Left cardiac atrium (tissue), 4 donors: ENCODE measurements around the gene HGFAC. TPM values are rescaled to one million over a fixed set of nuclear protein-coding genes. Genes with fewer than 3 reads are reported as not detected.
A peak's percentile ranks its signal among the peaks of the same experiment; 100 is the strongest.

Source experiments
- ATAC-seq, 2 donors: fragments of 200-7000 bp; cut with Tn5 transposase; one replicate each; pipeline ENCODE4 v1.9.1; 2020; ENCODE audit warnings: mild to moderate bottlenecking in 2 of 2, moderate library complexity in 2 of 2
- DNase-seq: peaks from one replicate; pipeline ENCODE4 v3.0.0-alpha.2; 2020
- intact Hi-C, 2 donors: fragments of 100-400 bp; cut with DNase I; formaldehyde crosslinking; loops; one replicate each; pipeline versions ENCODE4 v1.14.1 to v1.15.1; 2022 to 2023
- total RNA-seq, 2 donors: library from RNA; stranded (reverse); fragmentation: NEBNext Ultra II Directional; extraction: Animal tissue kit (Norgen Biotek cat#: 25700); gene quantifications; one replicate each; pipeline ENCODE4 v1.2.1, GENCODE V29; 2021
- donor health status: DM: no; HTN: yes; CAD: no.
- donor health status: DM: no; HTN: yes; CAD: no; lungs with severe emphysema.
- donor health status: DM: yes; HTN: yes; CAD: no.
- donor health status: Dilated cardiomyopathy.

The HGFAC gene
- total RNA-seq, 2 donors from 2014 or later = 0.34 to 0.38 TPM

DNA sequence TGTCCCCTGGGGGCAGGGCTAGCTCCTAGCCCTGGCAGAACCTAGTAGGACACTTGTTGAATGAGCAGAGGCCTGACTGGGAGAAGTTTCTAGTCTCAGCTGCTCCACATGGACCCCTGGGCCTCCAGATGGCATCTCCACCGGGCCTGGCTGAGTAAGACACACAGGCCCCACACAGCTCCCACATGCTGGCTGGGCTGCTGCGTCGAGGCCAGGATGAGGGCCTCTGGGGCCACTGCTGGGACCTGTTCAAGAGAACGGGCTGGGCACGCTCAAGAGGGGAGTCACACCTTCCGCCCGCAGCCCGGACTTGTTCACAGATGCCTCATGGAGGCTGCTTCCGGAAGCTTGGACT, 4.2 kb upstream of the HGFAC start:
- intact Hi-C loops = no loop called here
- ATAC-seq = no peak
- DNase-seq = no peak

DNA sequence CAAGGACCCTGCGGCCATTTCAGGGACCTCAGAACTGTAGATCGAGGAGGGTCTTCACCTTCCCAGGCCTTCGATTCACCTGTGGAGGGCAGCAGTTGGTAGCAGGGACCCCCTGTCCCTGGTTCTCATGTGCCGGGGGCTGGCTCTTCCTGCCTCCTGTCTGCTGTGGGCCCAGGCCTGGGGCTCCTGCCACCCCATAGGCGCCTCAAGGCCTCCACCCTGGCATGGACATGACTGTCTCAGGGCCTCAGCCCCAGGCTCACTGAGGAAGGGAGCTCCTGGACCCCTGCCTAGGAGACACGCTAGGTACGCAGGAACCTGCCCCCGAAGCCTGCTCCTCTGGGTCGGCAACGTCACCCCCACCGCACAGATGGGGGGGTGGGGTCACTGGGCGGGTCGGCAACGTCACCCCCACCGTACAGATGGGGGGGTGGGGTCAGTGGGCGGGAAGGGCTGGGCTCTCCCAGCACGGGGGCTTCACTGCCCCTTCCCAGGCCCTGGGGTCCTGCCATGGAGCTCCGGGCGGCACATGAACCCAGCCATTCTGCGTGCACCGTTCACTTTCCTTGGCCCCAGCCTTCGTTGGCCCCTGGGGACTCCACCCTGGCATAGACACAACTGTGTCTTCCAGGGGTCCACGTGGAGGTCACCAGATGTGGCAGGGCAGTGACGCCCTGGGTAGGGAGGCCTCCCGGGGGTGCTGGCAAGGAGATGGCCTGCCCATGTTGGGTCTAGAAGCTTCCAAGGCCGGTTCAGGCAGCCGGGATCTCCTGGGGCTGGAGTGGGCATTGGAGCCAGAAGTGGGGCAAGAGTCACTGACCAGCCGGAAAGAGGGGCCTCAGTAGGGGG, 3.5 kb upstream of the HGFAC start:
- intact Hi-C loops = no loop called here
- ATAC-seq = peak in 1 of 2 donors; percentile 32
- no peak for DNase-seq

DNA sequence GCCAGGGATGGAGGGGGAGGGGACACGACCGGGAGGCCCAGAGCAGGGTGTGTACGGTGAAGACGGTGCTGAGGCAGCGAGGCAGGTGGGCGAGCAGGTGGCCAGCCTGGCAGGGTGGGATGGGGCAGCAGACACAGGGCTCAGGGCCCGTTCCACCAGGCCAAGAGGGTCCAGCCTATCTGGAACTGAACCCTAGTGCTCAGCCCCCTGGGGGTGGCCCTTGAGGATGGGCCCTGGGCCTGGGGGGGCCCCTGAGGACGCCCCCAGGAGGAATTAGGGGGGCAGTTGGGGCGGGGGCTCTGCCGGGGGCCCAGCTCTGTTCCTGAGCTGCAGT, 3.0 kb upstream of the HGFAC start:
- ATAC-seq (no peak), DNase-seq (no peak)
- intact Hi-C loops = no loop called here

DNA sequence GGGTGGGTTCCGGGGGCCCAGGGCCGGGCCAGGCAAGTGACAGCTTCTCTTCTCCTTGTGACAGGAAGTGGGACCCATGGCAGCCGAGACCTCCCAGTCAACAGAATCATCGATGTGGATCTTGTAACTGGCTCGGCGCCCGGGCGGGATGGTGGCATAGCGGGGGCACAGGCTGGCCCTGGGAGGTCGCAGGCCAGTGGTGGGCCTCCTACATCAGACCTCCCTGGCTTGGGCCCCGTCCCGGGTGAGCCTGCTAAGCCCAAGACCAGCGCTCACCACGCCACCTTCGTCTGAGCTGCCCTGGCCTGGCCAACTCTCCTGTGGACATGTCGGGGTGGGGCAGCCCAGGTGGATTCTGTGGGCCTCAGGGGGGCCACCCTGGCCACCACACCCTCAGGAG, 2.4 kb upstream of the HGFAC start:
- intact Hi-C loops = no loop called here
- ATAC-seq (no peak), DNase-seq (peak; percentile 17)

DNA sequence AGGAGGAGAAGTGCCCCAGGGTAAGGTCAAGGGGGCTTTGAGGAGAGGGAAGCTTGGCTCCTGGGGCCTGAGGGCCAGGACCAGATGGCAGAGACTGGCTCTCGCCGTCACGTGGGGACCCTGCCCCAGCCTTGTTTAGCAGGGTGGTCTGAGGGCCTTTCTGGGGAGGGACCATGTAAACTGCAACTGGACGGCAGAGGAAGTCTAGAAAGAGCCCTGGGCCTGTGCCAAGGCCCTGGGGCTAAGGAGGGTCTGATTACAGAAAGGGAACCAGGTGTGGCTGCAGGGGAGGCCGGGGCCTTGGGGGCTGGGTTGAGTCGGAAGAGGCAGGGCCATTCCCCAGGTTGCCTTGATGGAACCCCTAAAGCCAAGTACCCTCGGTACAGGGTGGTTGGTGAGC, 1.8 kb upstream of the HGFAC start:
- DNase-seq = no peak
- intact Hi-C loops = loop anchor here in 1 of 2 donors (2.0 kb wide), 1 partner anchor 93 kb away; no protein-coding TSS in a partner anchor
- ATAC-seq = no peak

DNA sequence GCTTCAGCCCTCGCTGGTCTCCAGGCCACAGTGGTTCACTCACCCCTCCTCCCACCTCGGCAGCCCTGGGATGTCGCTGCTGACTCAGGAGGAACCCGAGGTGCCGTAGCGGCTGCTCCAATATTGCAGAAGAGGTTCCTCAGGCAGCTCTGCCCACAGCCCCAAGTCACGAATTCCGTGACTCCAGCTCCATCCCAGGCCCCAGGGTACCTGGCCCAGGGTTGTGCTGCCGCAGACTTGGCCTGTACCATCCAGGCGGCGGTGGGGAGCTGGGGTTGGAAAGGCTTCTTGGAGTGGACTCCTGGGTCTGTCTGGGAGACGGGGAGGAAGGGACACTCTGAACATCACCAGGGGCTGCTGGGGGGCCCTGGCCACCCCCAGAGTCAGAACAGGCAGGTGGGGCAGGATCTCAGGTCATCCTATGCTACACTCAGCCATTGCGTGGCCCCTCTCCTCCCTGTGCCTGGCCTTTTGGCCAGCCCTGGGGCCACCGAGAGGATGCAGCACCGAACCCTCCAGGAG, 728 bp upstream of the HGFAC start:
- peak; percentile 22 for DNase-seq
- no peak for ATAC-seq
- intact Hi-C loops = loop anchor here in 1 of 2 donors (2.0 kb wide), 1 partner anchor 94 kb away; no protein-coding TSS in a partner anchor

DNA sequence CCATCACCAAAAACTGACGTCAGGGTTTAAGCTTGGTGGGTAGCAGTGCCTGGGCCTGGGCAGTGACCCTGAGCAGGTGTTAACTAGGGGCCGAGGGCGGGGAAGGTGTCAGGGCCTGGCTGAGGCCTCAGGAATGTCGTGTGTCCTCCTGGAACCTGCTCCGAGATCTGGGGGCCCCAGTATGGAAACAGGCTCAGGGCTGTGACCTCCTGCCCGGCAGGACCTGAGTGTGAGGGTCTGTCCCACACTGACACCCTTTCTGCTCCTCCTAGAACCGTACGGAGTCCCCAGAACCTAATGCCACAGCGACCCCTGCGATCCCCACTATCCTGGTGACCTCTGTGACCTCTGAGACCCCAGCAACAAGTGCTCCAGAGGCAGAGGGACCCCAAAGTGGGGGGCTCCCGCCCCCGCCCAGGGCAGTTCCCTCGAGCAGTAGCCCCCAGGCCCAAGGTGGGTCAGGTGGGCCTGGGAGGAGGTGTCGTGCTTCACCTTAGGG, 741 bp downstream of the HGFAC start:
- ATAC-seq (no peak), DNase-seq (peak; percentile 24)
- intact Hi-C loops = loop anchor here in 1 of 2 donors (2.0 kb wide), 1 partner anchor 96 kb away; no protein-coding TSS in a partner anchor

DNA sequence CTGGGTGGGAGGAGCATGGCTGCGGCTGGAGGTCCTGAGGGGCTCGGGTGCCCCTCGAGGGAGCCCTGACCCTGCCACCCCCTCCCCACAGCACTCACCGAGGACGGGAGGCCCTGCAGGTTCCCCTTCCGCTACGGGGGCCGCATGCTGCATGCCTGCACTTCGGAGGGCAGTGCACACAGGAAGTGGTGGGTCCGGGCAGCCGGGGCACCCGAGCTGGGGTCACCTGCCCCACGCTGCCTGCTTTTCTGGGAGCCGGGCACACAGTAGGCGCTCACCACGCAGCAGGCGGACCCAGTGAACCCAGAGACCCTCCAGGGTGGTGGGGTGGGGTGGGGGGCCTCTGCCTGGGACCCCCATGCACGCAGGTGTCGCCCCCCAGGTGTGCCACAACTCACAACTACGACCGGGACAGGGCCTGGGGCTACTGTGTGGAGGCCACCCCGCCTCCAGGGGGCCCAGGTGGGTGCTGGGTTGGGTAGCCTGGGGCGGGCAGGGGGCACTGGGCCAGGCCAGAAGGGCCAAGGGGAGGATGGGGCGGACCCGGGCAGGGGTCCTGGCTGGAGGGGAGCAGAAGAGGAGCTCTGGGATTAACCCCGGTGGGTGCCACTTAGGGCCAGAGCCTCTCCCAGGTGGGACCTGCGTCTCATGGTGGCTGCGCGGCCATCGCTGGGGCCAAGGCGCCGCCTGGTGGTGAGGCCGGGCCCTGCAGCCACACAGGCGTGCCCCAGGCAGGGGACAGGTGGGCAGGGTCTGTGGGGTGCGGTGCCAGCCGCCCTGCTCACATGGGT, 1.4 kb downstream of the HGFAC start:
- intact Hi-C loops = loop anchor here in 1 of 2 donors (2.0 kb wide), 1 partner anchor 96 kb away; no protein-coding TSS in a partner anchor
- ATAC-seq (peak; percentile 61 to 64), DNase-seq (peak; percentile 56)

DNA sequence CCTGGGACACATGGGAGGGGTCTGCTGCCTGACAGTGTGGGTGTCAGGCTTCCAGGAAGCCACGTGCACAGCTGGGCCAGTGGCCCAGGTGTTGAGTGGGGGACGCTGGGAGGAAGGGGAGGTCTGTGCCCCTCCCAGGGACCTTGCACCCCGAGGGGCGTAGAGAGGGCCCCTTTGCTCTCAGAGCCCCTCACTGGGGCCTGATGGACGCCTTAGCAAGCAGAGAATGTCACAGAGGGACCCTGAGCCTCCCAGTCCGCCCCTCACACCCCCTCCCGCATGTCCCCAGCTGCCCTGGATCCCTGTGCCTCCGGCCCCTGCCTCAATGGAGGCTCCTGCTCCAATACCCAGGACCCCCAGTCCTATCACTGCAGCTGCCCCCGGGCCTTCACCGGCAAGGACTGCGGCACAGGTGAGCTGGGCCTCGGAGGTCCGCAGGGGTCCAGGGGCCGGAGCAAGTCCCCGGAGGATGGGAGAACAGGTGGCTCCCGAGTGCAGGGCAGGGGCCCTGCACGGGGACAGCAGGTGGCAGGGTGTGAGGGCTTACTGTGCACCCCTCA, 2.1 kb downstream of the HGFAC start:
- intact Hi-C loops = loop anchor here in 1 of 2 donors (2.0 kb wide), 1 partner anchor 97 kb away; no protein-coding TSS in a partner anchor
- no peak for DNase-seq
- ATAC-seq = no peak

DNA sequence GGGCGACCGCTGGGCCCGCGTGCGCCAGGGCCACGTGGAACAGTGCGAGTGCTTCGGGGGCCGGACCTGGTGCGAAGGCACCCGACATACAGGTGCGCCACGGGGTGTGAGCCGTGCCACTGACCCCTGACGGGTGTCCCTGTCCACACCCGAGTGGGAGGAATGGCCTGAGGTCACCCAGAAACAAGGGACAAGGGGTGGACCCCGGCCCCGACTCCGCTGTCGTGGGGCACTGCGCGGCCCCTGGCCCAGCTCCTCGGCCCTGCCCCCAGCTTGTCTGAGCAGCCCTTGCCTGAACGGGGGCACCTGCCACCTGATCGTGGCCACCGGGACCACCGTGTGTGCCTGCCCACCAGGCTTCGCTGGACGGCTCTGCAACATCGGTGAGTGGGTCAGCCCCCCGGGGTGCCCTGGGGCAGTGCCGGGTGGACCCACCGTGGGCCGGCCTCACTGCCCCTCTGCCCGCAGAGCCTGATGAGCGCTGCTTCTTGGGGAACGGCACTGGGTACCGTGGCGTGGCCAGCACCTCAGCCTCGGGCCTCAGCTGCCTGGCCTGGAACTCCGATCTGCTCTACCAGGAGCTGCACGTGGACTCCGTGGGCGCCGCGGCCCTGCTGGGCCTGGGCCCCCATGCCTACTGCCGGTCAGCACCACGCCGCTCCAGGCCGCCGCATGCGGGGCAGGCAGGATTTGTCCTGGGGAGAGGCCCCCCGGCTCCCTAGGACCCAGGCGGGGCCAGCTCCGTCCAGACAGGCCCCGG, 2.8 kb downstream of the HGFAC start:
- DNase-seq (peak; percentile 22), ATAC-seq (no peak)
- intact Hi-C loops = no loop called here

DNA sequence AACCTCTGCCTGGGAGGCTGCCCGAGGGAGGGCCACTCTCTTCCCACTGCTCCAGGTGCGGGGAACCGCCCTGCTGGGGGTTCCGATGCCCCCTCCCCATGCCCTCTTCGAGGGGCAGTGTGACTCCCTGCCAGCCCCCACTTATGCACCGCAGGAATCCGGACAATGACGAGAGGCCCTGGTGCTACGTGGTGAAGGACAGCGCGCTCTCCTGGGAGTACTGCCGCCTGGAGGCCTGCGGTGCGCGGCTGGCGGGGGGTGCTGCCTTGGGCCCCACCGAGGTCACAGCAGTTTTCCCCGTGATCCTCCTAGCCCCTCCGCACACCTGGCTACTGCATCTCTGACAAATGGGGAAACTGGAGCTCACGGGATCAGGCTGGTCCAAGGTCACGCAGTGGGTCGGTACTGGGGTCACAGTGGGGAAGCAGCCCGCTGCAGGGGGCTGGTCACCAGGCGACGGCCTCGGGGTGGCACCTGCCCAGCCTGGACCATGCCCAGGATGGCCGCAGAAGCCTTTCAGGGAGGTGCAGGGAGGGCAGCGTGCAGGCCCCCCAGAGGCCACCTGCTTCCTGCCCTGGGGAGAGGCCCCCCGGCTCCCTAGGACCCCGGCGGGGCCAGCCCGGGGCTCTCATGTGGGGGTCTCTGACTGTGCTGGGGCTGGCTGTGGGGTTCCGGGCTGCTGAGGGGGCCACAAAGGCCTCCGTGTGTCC, 3.5 kb downstream of the HGFAC start:
- intact Hi-C loops = no loop called here
- no peak for DNase-seq
- ATAC-seq = no peak

DNA sequence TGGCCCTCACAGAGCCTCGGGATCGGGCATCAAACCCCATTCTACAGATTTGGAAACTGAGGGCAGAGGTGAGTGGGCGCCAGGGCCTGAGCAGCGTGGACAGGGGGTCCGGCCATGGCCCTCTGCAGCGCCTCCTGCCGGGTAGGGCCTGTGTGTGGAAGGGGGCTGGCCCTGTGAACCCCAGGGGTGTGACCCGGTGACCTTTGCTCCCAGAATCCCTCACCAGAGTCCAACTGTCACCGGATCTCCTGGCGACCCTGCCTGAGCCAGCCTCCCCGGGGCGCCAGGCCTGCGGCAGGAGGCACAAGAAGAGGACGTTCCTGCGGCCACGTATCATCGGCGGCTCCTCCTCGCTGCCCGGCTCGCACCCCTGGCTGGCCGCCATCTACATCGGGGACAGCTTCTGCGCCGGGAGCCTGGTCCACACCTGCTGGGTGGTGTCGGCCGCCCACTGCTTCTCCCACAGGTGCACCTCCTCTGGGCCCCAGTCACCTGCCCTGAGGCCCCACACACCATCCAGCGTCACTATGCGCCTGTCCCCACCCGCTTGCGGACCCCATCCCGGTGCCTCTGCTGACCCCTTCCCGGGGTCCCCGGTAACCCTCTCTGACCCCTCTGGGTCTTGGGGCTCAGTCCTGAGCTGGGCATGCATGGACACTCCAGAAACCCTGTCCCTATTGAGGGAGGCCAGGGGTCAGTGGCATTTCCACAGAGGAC, 4.2 kb downstream of the HGFAC start:
- intact Hi-C loops = no loop called here
- ATAC-seq (no peak), DNase-seq (no peak)

DNA sequence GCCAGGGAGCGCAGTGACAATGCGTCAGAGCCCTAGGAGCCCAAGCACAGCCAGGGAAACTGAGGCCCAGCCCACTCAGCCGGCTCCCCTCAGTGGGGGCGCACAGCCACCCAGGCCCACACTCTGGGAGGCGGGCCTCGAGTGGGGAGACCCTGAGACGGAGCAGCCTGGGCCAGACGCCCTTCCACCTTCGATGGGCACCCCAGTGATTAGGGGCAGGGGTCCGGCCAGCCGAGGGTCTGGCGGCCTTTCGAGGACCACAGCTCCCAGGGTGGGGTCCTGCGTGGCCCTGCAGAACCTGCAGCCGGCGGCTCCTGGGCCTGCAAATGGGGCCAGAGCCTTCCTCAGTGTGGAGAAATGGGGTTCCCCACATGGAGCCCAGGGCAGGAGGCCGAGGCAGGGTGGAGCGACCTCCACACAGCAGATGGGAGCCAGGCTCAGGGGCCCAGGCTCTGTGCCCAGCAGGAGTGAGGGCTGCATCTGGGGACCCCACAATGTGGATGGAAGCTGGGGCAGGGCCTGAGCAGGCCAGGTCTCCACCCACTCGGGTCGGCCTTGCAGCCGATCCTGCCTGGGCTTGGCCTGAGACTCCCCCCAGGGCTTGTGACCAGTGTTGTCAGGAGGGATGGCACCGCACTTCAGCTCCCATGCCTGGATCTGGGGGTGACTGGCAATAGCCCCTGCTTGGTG, 5.0 kb downstream of the HGFAC start:
- intact Hi-C loops = no loop called here
- ATAC-seq (no peak), DNase-seq (no peak)

DNA sequence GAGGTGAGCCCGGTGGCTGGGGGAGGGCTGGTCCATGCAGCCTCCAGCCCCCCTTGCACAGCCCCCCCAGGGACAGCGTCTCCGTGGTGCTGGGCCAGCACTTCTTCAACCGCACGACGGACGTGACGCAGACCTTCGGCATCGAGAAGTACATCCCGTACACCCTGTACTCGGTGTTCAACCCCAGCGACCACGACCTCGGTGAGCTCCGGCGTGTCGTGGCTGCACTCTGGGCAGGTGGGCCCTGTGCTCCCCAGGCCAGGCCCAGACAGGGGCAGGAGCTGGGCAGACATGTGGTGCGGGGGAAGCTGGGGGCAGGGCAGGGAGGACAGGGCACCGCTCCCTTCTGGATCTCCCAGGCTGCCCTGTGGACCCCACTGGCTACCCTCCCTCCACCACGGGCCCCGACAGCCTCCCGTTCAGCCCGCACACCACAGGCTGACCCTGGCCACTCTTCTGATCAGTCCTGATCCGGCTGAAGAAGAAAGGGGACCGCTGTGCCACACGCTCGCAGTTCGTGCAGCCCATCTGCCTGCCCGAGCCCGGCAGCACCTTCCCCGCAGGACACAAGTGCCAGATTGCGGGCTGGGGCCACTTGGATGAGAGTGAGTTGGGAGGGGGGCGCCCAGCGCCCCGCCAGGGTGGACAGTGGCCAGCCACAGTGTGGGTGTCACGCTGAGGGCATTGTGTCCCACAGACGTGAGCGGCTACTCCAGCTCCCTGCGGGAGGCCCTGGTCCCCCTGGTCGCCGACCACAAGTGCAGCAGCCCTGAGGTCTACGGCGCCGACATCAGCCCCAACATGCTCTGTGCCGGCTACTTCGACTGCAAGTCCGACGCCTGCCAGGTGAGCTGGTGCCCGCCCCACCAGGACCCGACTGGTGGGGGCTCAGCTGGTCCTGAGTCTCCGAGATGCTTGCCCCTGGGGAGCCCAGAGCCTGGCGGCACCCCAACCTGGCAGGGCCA, 5.9 kb downstream of the HGFAC start:
- ATAC-seq (no peak), DNase-seq (no peak)
- intact Hi-C loops = no loop called here

DNA sequence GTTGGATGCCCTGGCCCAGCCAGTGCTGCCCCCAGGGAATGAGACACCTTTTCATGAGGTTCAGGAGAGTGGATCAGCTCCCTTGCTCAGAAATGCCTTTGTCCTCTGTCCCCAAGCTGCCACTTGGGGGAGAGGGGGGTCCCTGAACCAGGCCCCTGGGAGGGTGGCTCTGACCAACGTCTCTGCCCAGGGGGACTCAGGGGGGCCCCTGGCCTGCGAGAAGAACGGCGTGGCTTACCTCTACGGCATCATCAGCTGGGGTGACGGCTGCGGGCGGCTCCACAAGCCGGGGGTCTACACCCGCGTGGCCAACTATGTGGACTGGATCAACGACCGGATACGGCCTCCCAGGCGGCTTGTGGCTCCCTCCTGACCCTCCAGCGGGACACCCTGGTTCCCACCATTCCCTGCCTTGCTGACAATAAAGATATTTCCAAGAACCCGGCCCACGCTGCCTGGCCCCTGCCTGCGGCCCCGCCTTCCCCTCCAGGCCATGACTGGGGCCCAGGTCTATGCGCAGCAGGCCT, 7.3 kb downstream of the HGFAC start:
- ATAC-seq = no peak
- intact Hi-C loops = no loop called here

More for the DNA sequence above, 7.3 kb downstream of the HGFAC start:
- DNase-seq = no peak
